Osteoblast (primary cell): Measurements from ENCODE around the gene S100A1. TPM values are rescaled to one million over a fixed set of nuclear protein-coding genes. Genes with fewer than 3 reads are reported as not detected.
A peak's percentile ranks its signal among the peaks of the same experiment; 100 is the strongest.
"Not testable (repeated sequence)": the region's sequence is repeated elsewhere in the genome, so short reads cannot be mapped to it uniquely, and the experiment has no call there.

ENCODE experiments used
- DNase-seq: peaks from one replicate; pipeline ENCODE4 v3.0.0; 2011; ENCODE audit warnings: low spot score, mixed read lengths; ENCODE audit not compliant: insufficient read length; ENCODE audit errors: missing footprints
- H2AFZ ChIP-seq: 2 replicates; pipeline ENCODE4 v1.6.0; 2011; ENCODE audit warnings: mild to moderate bottlenecking, low read length
- H3K27ac ChIP-seq: 2 replicates; pipeline ENCODE4 v1.5.1; 2011; ENCODE audit warnings: mild to moderate bottlenecking, low read depth, low read length, moderate library complexity
- H3K27me3 ChIP-seq: 2 replicates; pipeline ENCODE4 v1.6.0; 2012; ENCODE audit warnings: mild to moderate bottlenecking, control low read depth, inconsistent platforms, low read length, moderate library complexity; ENCODE audit not compliant: insufficient read depth
- H3K36me3 ChIP-seq: 2 replicates; pipeline ENCODE4 v1.5.1; 2011; ENCODE audit warnings: mild to moderate bottlenecking, low read length, control low read depth, moderate library complexity; ENCODE audit not compliant: insufficient read depth
- H3K4me1 ChIP-seq: 2 replicates; pipeline ENCODE4 v1.5.1; 2011; ENCODE audit warnings: mild to moderate bottlenecking, low read length, control low read depth, moderate library complexity; ENCODE audit not compliant: insufficient read depth
- H3K4me2 ChIP-seq: 2 replicates; pipeline ENCODE4 v1.6.0; 2011; ENCODE audit warnings: mild to moderate bottlenecking, low read length; ENCODE audit not compliant: insufficient read depth
- H3K4me3 ChIP-seq: fragments of 200-600 bp; sonication (generic); 3 replicates; pipeline ENCODE4 v1.5.1; 2012; ENCODE audit warnings: mild to moderate bottlenecking, low read length, inconsistent platforms; ENCODE audit not compliant: insufficient read depth
- H3K79me2 ChIP-seq: 2 replicates; pipeline ENCODE4 v1.6.0; 2012; ENCODE audit warnings: mild to moderate bottlenecking, low read length, control low read depth, inconsistent platforms; ENCODE audit not compliant: insufficient read depth
- H3K9me3 ChIP-seq: 2 replicates; pipeline ENCODE4 v1.5.1; 2011; ENCODE audit warnings: low read depth, low read length, control low read depth
- H4K20me1 ChIP-seq: 2 replicates; pipeline ENCODE4 v1.6.0; 2012; ENCODE audit warnings: mild to moderate bottlenecking, low read length, control low read depth; ENCODE audit not compliant: insufficient read depth
- total RNA-seq: library from RNA; depleted of rRNA; stranded (reverse); fragments of >200 nt; gene quantifications from 2 replicates; pipeline ENCODE4 v1.2.3, GENCODE V29; 2012
- TF ChIP-seq, protein P1 (sequence below): IDR thresholded peaks from 2 replicates; pipeline ENCODE4 v1.5.1; 2011; ENCODE audit warnings: mild to moderate bottlenecking, low read depth, low read length, moderate library complexity; ENCODE audit errors: extremely low read depth

Gene S100A1
- 0.29 TPM in 1 of 2 replicates, not detected in the other for total RNA-seq

DNA sequence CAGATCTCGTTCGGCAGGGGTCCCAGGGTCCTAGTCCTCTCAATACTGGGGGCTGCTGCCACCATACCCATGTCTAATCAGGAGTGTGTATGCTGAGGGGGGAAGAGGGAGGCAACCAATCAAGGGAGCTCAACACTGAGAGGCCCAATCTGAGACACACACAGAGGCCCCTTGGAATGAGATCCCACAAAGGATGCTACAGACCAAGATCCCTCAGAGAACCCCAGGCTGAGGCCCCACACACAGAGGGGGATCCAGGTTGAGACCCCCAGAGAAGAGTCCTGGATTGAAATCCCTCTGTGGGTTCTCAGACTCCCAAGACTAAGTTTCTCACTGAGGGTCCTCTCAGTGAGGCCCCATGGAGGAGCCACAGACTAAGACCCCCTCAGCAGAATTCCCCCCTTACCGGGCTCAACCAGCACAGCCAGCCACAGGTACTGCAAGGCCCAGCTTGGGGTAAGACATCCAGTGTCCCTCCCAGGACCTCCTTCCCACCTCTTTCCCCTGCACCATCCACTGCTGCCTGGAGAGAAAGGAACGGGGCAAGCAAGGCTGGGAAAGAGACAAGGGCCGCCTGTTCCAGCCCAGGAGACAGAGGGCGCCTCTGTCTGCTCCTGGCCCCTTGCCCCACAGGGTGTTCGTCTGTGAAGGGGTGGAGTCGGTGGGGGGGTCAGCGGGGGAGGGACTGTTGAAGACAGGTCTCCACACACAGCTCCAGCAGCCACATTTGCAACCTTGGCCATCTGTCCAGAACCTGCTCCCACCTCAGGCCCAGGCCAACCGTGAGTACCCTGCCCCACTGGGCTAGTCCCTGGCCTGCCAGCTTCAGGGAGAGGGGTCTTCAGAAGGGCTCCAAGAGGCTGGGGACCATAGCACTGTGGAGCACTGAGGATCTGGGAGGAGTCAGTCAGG lies at the start of gene S100A1:
S100A1 (plus strand) TSS at position 720 of the 912 bp plus-strand sequence. CDS start 2,088 bp downstream, outside the sequence.
- Histone ChIP-seq H3K36me3 (peaks cover 30% of the 10 kb centered on the region), H2AFZ (peak within 1 kb of the TSS; percentile 90), H3K79me2 (peaks cover 36% of the 10 kb centered on the region), H3K4me2 (peak within 1 kb of the TSS; percentile 100), H3K27me3 (no peaks in the 10 kb centered on the region), H3K4me3 (peak within 1 kb of the TSS; percentile 91), H3K4me1 (peaks cover 40% of the 10 kb centered on the region), H4K20me1 (no peaks in the 10 kb centered on the region), H3K9me3 (no peaks in the 10 kb centered on the region), H3K27ac (peak within 1 kb of the TSS; percentile 95)
- TF ChIP-seq, protein P1, sequence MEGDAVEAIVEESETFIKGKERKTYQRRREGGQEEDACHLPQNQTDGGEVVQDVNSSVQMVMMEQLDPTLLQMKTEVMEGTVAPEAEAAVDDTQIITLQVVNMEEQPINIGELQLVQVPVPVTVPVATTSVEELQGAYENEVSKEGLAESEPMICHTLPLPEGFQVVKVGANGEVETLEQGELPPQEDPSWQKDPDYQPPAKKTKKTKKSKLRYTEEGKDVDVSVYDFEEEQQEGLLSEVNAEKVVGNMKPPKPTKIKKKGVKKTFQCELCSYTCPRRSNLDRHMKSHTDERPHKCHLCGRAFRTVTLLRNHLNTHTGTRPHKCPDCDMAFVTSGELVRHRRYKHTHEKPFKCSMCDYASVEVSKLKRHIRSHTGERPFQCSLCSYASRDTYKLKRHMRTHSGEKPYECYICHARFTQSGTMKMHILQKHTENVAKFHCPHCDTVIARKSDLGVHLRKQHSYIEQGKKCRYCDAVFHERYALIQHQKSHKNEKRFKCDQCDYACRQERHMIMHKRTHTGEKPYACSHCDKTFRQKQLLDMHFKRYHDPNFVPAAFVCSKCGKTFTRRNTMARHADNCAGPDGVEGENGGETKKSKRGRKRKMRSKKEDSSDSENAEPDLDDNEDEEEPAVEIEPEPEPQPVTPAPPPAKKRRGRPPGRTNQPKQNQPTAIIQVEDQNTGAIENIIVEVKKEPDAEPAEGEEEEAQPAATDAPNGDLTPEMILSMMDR, result no peak
- peak; percentile 72 for DNase-seq

DNA sequence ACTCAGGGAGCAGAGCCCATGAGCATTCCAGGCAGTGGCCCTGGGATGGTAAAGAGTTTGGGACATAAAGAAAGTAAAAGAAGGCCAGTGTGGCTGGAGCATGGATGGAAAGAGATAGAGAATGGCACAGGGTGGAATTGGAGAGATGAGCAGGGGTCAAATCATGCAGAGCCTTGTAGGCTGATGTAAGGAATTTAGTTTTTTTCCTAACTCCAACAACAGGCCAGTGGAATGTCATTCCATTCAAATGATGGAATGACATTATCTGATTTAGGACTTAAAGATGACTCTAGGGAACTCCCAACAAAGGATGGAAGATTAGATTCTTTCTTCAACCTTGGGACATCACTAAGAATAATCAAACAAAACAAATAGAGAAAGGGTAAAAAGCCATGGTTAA lies 49.7 kb upstream of the S100A1 start:
- H3K27ac ChIP-seq, result no peak overlapping the region
- H3K79me2 ChIP-seq, result no peaks in the 10 kb centered on the region
- peak overlapping the region; percentile 6 for H3K4me2 ChIP-seq
- peak; percentile 89 for DNase-seq
- H3K9me3 ChIP-seq, result no peaks in the 10 kb centered on the region
- H3K27me3 ChIP-seq, result no peaks in the 10 kb centered on the region
- no peak overlapping the region for H3K4me3 ChIP-seq
- peaks cover 16% of the 10 kb centered on the region for H3K4me1 ChIP-seq
- TF ChIP-seq, protein P1, result no peak
- H2AFZ ChIP-seq, result no peak overlapping the region
- H4K20me1 ChIP-seq, result no peaks in the 10 kb centered on the region
- no peaks in the 10 kb centered on the region for H3K36me3 ChIP-seq

DNA sequence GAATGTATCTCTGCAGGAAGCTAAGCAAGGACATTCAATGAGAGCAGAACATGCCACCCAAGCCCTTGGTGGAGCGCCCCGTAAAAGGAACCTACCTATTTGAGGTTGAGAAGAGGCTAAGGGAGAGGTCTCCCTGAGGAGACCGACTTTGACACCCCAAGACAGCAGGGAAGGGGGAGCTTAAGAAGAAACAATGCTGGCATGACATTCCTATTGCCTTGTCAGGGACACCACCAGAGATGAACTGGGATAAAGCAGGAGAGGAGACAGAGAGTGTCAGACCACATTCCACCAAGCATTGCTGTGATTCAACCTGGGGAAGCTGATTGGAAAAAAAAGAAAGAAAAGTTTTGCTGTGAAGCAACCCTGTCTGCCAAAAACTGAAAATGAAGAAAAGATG lies 49.3 kb upstream of the S100A1 start:
- no peaks in the 10 kb centered on the region for H3K79me2 ChIP-seq
- H2AFZ ChIP-seq, result no peak overlapping the region
- H3K4me3 ChIP-seq, result no peak overlapping the region
- no peaks in the 10 kb centered on the region for H3K36me3 ChIP-seq
- no peak overlapping the region for H3K4me2 ChIP-seq
- no peaks in the 10 kb centered on the region for H4K20me1 ChIP-seq
- H3K9me3 ChIP-seq, result no peaks in the 10 kb centered on the region
- no peak overlapping the region for H3K27ac ChIP-seq
- H3K4me1 ChIP-seq, result peaks cover 17% of the 10 kb centered on the region
- TF ChIP-seq, protein P1, result no peak
- no peaks in the 10 kb centered on the region for H3K27me3 ChIP-seq
- peak; percentile 52 for DNase-seq

DNA sequence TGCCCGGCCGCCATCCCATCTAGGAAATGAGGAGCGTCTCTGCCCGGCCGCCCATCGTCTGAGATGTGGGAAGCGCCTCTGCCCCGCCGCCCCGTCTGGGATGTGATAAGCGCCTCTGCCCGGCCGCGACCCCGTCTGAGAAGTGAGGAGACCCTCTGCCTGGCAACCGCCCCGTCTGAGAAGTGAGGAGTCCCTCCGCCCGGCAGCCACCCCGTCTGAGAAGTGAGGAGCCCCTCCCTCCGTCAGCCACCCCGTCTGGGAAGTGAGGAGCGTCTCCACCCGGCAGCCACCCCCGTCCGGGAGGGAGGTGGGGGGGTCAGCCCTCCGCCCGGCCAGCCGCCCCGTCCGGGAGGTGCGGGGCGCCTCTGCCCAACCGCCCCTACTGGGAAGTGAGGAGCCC lies 45.4 kb upstream of the S100A1 start:
- not testable (repeated sequence) for H3K36me3 ChIP-seq, H3K4me3 ChIP-seq, H2AFZ ChIP-seq, H3K27ac ChIP-seq, H3K9me3 ChIP-seq, H4K20me1 ChIP-seq, H3K27me3 ChIP-seq, H3K79me2 ChIP-seq, H3K4me2 ChIP-seq, DNase-seq
- peaks cover 21% of the 10 kb centered on the region for H3K4me1 ChIP-seq

DNA sequence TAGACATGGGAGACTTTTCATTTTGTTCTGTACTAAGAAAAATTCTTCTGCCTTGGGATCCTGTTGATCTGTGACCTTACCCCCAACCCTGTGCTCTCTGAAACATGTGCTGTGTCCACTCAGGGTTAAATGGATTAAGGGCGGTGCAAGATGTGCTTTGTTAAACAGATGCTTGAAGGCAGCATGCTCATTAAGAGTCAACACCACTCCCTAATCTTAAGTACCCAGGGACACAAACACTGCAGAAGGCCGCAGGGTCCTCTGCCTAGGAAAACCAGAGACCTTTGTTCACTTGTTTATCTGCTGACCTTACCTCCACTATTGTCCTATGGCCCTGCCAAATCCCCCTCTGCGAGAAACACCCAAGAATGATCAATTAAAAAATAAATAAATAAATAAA lies 44.7 kb upstream of the S100A1 start:
- H3K4me1 ChIP-seq, result peaks cover 14% of the 10 kb centered on the region
- H4K20me1 ChIP-seq, H3K4me2 ChIP-seq, H3K9me3 ChIP-seq, H3K27me3 ChIP-seq, H3K36me3 ChIP-seq, DNase-seq, H3K27ac ChIP-seq, H3K79me2 ChIP-seq, H3K4me3 ChIP-seq, H2AFZ ChIP-seq: not testable (repeated sequence)
